GM10266 (cell line): Measurements from ENCODE around the gene RPL13A.
"Not testable (repeated sequence)": the region's sequence is repeated elsewhere in the genome, so short reads cannot be mapped to it uniquely, and the experiment has no call there.

Source experiments
- DNase-seq: peaks from one replicate; pipeline ENCODE4 v3.0.0; 2012; ENCODE audit errors: extremely low spot score
- CTCF ChIP-seq: IDR thresholded peaks from 2 replicates; pipeline ENCODE4 v1.5.1; 2012; ENCODE audit warnings: mild to moderate bottlenecking, low read depth; ENCODE audit not compliant: control insufficient read depth, insufficient read depth; ENCODE audit errors: missing control alignments

RPL13A gene

GRCh38 chr19:49442354-49442753 is 45.1 kb upstream of the RPL13A start:
- no peak for DNase-seq
- TF ChIP-seq CTCF = no peak

- no peak for TF ChIP-seq CTCF
- DNase-seq = peak; percentile 86
These were observed 44.5 kb upstream of the RPL13A start for GRCh38 chr19:49442771-49443365.

DNA sequence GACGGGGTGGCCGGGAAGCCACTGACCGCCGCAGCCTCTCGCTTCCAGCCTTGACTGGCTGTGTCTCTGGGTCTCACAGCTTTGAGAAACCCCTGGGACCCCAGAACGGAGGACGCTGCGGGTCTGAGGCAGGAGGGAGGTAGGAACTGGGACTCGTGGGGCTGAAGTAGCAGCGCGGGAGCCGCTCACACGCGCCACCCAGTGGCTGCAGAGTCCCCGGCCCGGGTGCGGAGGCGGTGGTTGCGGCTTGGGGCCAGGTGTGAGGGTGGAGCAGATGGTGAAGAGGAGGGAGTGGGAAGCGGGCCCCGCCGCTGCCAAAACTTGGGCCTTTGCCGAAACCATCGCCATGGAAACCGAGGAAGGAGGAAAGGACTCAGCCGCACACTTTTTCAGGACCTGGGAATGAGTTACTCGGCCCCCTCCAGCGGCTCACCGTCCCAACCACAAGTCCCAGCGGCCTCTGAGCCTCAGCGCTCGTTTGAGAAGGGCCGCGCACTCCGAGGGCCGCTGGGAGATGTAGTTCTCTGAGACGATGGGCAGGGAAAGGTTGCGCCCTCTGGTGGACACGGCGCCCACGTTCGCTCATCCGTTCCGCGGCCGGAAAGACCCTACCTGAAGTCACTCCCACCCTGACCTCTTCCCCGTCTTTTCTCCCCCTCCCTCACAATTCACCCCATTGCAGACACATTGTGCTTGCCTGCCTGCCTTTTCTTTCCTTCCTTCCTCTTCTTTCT is 43.9 kb upstream of the RPL13A start:
- TF ChIP-seq CTCF = peak; percentile 97
- peak; percentile 94 for DNase-seq

DNA sequence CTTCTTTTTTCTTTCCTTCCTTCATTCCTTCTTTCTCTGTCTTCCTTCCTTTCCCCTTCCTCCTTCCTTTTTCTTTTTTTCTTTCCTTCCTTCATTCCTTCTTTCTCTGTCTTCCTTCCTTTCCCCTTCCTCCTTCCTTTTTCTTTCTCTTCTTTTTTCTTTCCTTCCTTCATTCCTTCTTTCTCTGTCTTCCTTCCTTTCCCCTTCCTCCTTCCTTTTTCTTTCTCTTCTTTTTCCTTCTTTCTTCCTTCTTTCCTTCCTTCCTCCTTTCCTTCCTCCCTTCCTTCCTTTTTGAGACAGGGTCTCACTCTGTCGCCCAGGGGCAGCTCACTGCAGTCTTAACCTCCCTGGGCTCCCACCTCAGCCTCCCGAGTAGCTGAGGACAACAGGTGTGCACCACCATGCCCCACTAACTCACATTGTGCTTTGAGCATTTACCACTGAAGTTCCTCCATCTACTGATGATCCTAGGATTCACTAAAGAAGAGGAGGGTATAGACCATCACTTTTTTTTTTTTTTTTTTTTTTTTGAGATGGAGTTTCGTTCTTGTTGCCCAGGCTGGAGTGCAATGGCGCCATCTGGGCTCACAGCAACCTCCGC is 43.2 kb upstream of the RPL13A start:
- DNase-seq = not testable (repeated sequence)

DNA sequence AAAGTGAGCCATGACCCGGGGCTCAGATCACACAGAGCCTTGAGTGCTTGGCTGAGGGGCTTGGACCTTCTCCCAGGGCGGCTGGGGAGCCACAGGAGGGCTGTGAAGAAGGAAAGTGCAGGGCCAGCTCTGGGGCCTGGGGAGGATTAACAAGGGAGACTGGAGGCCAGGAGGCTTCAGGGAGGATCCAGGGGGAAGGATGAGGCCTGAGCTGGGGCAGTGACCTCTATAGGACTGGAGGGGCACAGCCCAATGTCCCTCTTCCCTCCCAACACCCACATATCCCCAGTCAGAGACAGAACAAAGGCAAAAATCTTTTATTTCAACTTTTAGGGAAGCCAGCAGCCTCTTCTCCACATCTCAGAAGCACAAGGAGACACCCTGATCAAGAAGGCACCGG is 41.4 kb upstream of the RPL13A start:
- peak; percentile 10 for TF ChIP-seq CTCF
- no peak for DNase-seq

- no peak for TF ChIP-seq CTCF
- no peak for DNase-seq
These were observed 39.6 kb upstream of the RPL13A start for GRCh38 chr19:49447485-49448431.

DNA sequence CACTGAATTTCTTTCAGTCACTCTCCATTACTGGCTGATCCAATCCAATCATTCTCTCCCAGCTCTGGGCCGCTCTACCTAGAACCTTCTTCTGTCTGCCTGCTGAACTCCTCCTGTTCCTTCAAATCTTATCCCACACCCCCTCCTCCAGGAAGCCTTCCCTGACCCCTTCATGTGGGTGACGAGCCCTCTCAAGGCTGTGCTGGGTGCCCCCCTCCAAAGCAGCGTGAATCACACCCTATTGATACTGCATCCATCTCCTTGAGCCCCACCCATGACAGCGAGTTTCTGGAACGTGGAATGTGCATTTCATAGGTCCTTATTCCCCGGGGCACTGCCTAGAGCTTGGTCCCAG is 39.0 kb upstream of the RPL13A start:
- DNase-seq = no peak
- TF ChIP-seq CTCF = no peak
